ENCODE data around the gene CYP2C8.
"Not testable (repeated sequence)": the region's sequence is repeated elsewhere in the genome, so short reads cannot be mapped to it uniquely, and the experiment has no call there.

The CYP2C8 gene
- long read RNA-seq, donor 1: 0 reads
- long read RNA-seq, donor 2: 0 reads
- long read RNA-seq, donor 3: 0 reads
- long read RNA-seq, donor 4: 0 reads
- long read RNA-seq, donor 5, partial matches to known transcripts: 0 of 1 reads
- long read RNA-seq, donor 5, other reads (novel, unspliced or antisense): 0 of 1 reads
- long read RNA-seq, donor 6: 0 reads
- long read RNA-seq, donor 7: 0 reads
- long read RNA-seq, donor 8, partial matches to known transcripts: 0 of 1 reads
- long read RNA-seq, donor 8, other reads (novel, unspliced or antisense): 0 of 1 reads

- DNase-seq: no peak
Measured at GRCh38 chr10:95069286-95069685, at the start of gene CYP2C8. Gene CYP2C8, minus strand, starts transcription at chr10:95069497. Its CDS starts 95 bp downstream, at chr10:95069402.

- no peak for DNase-seq
Measured at GRCh38 chr10:95116869-95117269, 47.6 kb upstream of the CYP2C8 start.

- DNase-seq: not testable (repeated sequence)
Measured at GRCh38 chr10:95110823-95111222, 41.5 kb upstream of the CYP2C8 start.

- no peak for DNase-seq
Measured at GRCh38 chr10:95097805-95098204, 28.5 kb upstream of the CYP2C8 start.

GRCh38 chr10:95096143-95096542, 26.8 kb upstream of the CYP2C8 start:
- DNase-seq: no peak

- DNase-seq: not testable (repeated sequence)
Measured at GRCh38 chr10:95079626-95080025, 10.3 kb upstream of the CYP2C8 start.

- no peak for DNase-seq
Measured at GRCh38 chr10:95077556-95077955, 8.3 kb upstream of the CYP2C8 start.

- DNase-seq: no peak
Measured at GRCh38 chr10:95071107-95071660, 1.9 kb upstream of the CYP2C8 start.

GRCh38 chr10:95064125-95064524, 5.2 kb downstream of the CYP2C8 start:
- DNase-seq: not testable (repeated sequence)

GRCh38 chr10:95056744-95057363, 12.4 kb downstream of the CYP2C8 start:
- DNase-seq: no peak

GRCh38 chr10:95049919-95050318, 19.4 kb downstream of the CYP2C8 start:
- DNase-seq: no peak

GRCh38 chr10:95048206-95048605, 21.1 kb downstream of the CYP2C8 start:
- DNase-seq: no peak

GRCh38 chr10:95039281-95039680, 30.0 kb downstream of the CYP2C8 start:
- no peak for DNase-seq

GRCh38 chr10:95035332-95036295, 33.7 kb downstream of the CYP2C8 start:
- no peak for DNase-seq

GRCh38 chr10:95034401-95034800, 34.9 kb downstream of the CYP2C8 start:
- no peak for DNase-seq

GRCh38 chr10:95031656-95032055, 37.6 kb downstream of the CYP2C8 start:
- no peak for DNase-seq

- no peak for DNase-seq
Measured at GRCh38 chr10:95026461-95026860, 42.8 kb downstream of the CYP2C8 start.

- DNase-seq: no peak
Measured at GRCh38 chr10:94997741-94998174, 71.5 kb downstream of the CYP2C8 start.

GRCh38 chr10:94992811-94993210, 76.5 kb downstream of the CYP2C8 start:
- DNase-seq: no peak

GRCh38 chr10:94991243-94991888, 77.9 kb downstream of the CYP2C8 start:
- no peak for DNase-seq

- no peak for DNase-seq
Measured at GRCh38 chr10:94989192-94989591, 80.1 kb downstream of the CYP2C8 start.

Measured in right kidney (tissue), 9 donors.